SU-DHL-6 (cell line): ENCODE measurements around the gene ITGAV.

Source experiments
- H2AFZ ChIP-seq: fragments of 200-600 bp; sonication (generic); 2 replicates; pipeline ENCODE4 v1.6.1; 2014; ENCODE audit warnings: low read depth, mild to moderate bottlenecking, moderate library complexity, mixed read lengths, antibody characterized with exemption, low read length; ENCODE audit not compliant: severe bottlenecking
- H3F3A ChIP-seq: fragments of 200-600 bp; shearing (Covaris generic); 2 replicates; pipeline ENCODE4 v1.6.0; 2016; ENCODE audit warnings: antibody characterized with exemption, mild to moderate bottlenecking; ENCODE audit not compliant: insufficient read depth
- H3K27ac ChIP-seq: fragments of 200-600 bp; sonication (generic); 2 replicates; pipeline ENCODE4 v1.5.1; 2016; ENCODE audit warnings: low read depth, mild to moderate bottlenecking, low read length, moderate library complexity, mixed read lengths
- H3K27me3 ChIP-seq: fragments of 200-600 bp; sonication (generic), shearing (Covaris generic); 2 replicates; pipeline ENCODE4 v1.6.0; 2014; ENCODE audit warnings: mild to moderate bottlenecking, low read length
- H3K36me3 ChIP-seq: fragments of 200-600 bp; sonication (generic); 2 replicates; pipeline ENCODE4 v1.6.1; 2014; ENCODE audit warnings: mild to moderate bottlenecking, low read length, mixed read lengths
- H3K4me2 ChIP-seq: fragments of 300-600, 200-600 bp; shearing (Covaris generic), sonication (generic); 2 replicates; pipeline ENCODE4 v1.6.0; 2014; ENCODE audit warnings: low read length, low read depth, mild to moderate bottlenecking; ENCODE audit not compliant: poor library complexity, severe bottlenecking
- H3K4me3 ChIP-seq: fragments of 200-600 bp; sonication (generic); 2 replicates; pipeline ENCODE4 v1.5.1; 2014; ENCODE audit warnings: antibody characterized with exemption, low read length, mild to moderate bottlenecking, mixed read lengths; ENCODE audit not compliant: insufficient read depth, poor library complexity, severe bottlenecking
- H3K79me2 ChIP-seq: fragments of 200-600 bp; sonication (generic); 2 replicates; pipeline ENCODE4 v1.6.1; 2014; ENCODE audit warnings: mild to moderate bottlenecking, low read length, moderate library complexity; ENCODE audit not compliant: insufficient read depth
- H3K9ac ChIP-seq: fragments of 200-600 bp; sonication (generic); 2 replicates; pipeline ENCODE4 v1.7.0; 2014; ENCODE audit warnings: mild to moderate bottlenecking, low read length
- H3K9me2 ChIP-seq: fragments of 200-600 bp; sonication (generic); replicated peaks from 2 replicates; pipeline ENCODE4 v1.6.1; 2014; ENCODE audit warnings: low read length; ENCODE audit not compliant: insufficient read depth
- H3K9me3 ChIP-seq: fragments of 200-600 bp; sonication (generic); 2 replicates; pipeline ENCODE4 v1.6.1; 2014; ENCODE audit warnings: low read length, mixed read lengths; ENCODE audit not compliant: insufficient read depth
- H4K20me1 ChIP-seq: fragments of 200-600 bp; sonication (generic); 2 replicates; pipeline ENCODE4 v1.6.1; 2014; ENCODE audit warnings: low read depth, mild to moderate bottlenecking, antibody characterized with exemption, low read length, moderate library complexity, mixed read lengths
- EZH2phosphoT487 ChIP-seq: fragments of 200-600 bp; sonication (generic), shearing (Covaris generic); conservative IDR thresholded peaks from 2 replicates; pipeline ENCODE4 v1.6.1; 2018; ENCODE audit warnings: mild to moderate bottlenecking, antibody characterized with exemption, low read length, moderate library complexity, mixed read lengths
- TF ChIP-seq, protein P1 (sequence below): fragments of 200-600 bp; sonication (generic); IDR thresholded peaks from one replicate; pipeline ENCODE4 v1.5.1; 2017; ENCODE audit warnings: antibody characterized with exemption, mild to moderate bottlenecking, low read length, moderate library complexity; ENCODE audit not compliant: insufficient read depth, poor library complexity, severe bottlenecking

ITGAV gene

DNA sequence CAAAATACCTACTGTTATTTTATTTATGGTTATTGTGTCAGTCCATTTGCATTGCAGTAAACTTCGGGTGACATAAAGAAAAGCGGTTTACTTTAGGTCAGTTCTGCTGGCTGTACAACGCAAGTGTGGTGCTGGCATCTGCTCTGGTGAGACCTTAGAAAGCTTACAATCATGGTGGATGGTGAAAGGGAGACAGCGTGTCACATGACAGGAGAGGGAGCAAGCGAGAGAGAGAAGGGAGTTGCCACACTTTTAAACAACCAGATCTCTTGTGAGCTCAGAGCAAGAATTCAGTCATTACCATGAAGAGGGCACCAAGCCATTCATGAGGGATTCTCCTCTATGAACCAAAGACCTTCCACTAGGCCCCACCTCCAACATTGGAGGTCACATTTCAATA is 102.0 kb downstream of the ITGAV start:
- Histone ChIP-seq H3K79me2 (no peaks in the 10 kb centered on the region), H3K9ac (no peak overlapping the region), H3K4me2 (no peak overlapping the region), H3K4me3 (no peak overlapping the region), H3K9me2 (no peaks in the 10 kb centered on the region), H3K9me3 (peaks cover 10% of the 10 kb centered on the region; the same call in 1 of the 2 replicates), H3K27me3 (no peaks in the 10 kb centered on the region), H2AFZ (no peak overlapping the region), H3K27ac (no peak overlapping the region), H4K20me1 (no peaks in the 10 kb centered on the region), H3F3A (no peaks in the 10 kb centered on the region), H3K36me3 (no peaks in the 10 kb centered on the region)
- TF ChIP-seq, protein P1, sequence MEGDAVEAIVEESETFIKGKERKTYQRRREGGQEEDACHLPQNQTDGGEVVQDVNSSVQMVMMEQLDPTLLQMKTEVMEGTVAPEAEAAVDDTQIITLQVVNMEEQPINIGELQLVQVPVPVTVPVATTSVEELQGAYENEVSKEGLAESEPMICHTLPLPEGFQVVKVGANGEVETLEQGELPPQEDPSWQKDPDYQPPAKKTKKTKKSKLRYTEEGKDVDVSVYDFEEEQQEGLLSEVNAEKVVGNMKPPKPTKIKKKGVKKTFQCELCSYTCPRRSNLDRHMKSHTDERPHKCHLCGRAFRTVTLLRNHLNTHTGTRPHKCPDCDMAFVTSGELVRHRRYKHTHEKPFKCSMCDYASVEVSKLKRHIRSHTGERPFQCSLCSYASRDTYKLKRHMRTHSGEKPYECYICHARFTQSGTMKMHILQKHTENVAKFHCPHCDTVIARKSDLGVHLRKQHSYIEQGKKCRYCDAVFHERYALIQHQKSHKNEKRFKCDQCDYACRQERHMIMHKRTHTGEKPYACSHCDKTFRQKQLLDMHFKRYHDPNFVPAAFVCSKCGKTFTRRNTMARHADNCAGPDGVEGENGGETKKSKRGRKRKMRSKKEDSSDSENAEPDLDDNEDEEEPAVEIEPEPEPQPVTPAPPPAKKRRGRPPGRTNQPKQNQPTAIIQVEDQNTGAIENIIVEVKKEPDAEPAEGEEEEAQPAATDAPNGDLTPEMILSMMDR: no peak
- TF ChIP-seq EZH2phosphoT487: no peak

DNA sequence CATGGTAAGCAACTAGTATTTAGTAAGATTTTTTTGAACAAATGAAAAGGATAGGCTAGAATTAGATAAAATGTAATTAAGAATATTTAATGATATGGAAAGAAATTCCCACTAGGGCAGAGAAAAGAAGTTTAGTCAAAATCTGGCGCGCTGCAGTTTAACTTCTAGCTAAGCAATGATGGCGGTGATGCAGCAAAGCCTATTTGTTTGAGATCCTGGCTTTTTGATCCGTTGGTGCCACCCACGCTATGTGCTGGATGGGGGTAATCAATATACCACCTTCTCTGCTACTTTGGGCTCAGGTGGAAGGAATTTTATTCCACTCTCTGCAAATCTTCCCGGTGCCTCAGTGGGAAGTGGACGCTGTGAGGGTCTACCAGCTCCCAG is 103.6 kb downstream of the ITGAV start:
- no peaks in the 10 kb centered on the region for H4K20me1 ChIP-seq
- H3K4me3 ChIP-seq: peak overlapping the region; percentile 4
- no peaks in the 10 kb centered on the region for H3K79me2 ChIP-seq
- H2AFZ ChIP-seq: peak overlapping the region; percentile 56
- H3K9ac ChIP-seq: 0 out of 2 replicates have a peak overlapping the region, but pooled peaks have one; percentile 23
- H3K36me3 ChIP-seq: no peaks in the 10 kb centered on the region
- H3K27ac ChIP-seq: no peak overlapping the region
- H3K9me2 ChIP-seq: no peaks in the 10 kb centered on the region
- H3K9me3 ChIP-seq: no peaks in the 10 kb centered on the region
- no peaks in the 10 kb centered on the region for H3K27me3 ChIP-seq
- peak overlapping the region; percentile 29 for H3K4me2 ChIP-seq
- TF ChIP-seq, protein P1: no peak
- TF ChIP-seq EZH2phosphoT487: no peak
- H3F3A ChIP-seq: no peaks in the 10 kb centered on the region

DNA sequence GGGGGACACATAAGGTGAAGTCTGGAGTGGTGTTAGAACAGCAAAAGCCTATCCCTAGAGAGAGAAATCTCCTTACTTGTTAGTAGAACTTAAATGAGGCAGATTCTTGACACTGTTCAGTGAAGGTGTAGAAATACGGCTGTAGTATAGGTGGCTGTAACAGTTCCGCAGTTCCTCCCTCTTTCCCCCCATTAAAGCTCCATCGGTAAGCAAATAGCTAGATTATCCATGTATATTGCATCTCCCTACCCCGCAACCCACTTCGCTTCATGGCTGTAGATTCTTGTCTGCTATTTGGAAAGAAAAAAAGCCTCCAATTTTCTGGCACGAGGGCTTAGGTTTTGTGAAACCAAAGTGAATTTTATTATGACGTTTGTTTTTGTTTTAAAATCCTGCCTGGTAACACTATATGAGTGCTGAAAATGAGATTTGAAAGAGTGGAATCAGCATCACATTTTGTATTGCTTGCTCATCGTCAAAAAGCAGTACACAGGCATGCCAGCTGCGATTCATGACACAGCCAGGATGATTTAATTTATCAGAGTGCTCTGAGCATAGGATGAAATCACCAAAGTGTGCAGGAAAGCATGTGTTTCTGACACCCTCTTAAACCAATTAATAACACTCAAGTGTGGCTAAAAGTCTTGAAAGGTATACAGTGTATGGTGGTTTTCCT is 105.4 kb downstream of the ITGAV start:
- TF ChIP-seq, protein P1: no peak
- TF ChIP-seq EZH2phosphoT487: no peak
- H3K9ac ChIP-seq: no peak overlapping the region
- no peak overlapping the region for H3K4me3 ChIP-seq
- no peaks in the 10 kb centered on the region for H3K9me2 ChIP-seq
- no peaks in the 10 kb centered on the region for H3K27me3 ChIP-seq
- no peak overlapping the region for H2AFZ ChIP-seq
- H3F3A ChIP-seq: no peaks in the 10 kb centered on the region
- no peak overlapping the region for H3K27ac ChIP-seq
- H3K79me2 ChIP-seq: no peaks in the 10 kb centered on the region
- H3K9me3 ChIP-seq: no peaks in the 10 kb centered on the region
- no peaks in the 10 kb centered on the region for H4K20me1 ChIP-seq
- H3K36me3 ChIP-seq: no peaks in the 10 kb centered on the region
- no peak overlapping the region for H3K4me2 ChIP-seq
